Large intestine (tissue), 3 donors: Measurements from ENCODE around the gene LPP. TPM values are rescaled to one million over a fixed set of nuclear protein-coding genes. Genes with fewer than 3 reads are reported as not detected.

ENCODE experiments used
- DNase-seq, 2 donors: peaks; one replicate each; pipeline versions ENCODE4 v3.0.0 to v3.0.0-alpha.2; 2013
- H3K27ac ChIP-seq: one replicate; pipeline ENCODE4 v1.5.1; 2013; ENCODE audit warnings: low read length
- H3K27me3 ChIP-seq: 2 replicates; pipeline ENCODE4 v1.6.1; 2013; ENCODE audit warnings: low read length; ENCODE audit not compliant: control insufficient read depth, insufficient read depth
- H3K36me3 ChIP-seq: 2 replicates; pipeline ENCODE4 v1.6.1; 2013; ENCODE audit warnings: low read length; ENCODE audit not compliant: control insufficient read depth, insufficient read depth
- H3K4me1 ChIP-seq: one replicate; pipeline ENCODE4 v1.6.1; 2013; ENCODE audit warnings: low read length; ENCODE audit not compliant: control insufficient read depth, insufficient read depth
- H3K4me3 ChIP-seq: one replicate; pipeline ENCODE4 v1.5.1; 2013; ENCODE audit warnings: low read length
- H3K9me3 ChIP-seq: one replicate; pipeline ENCODE4 v1.6.1; 2013; ENCODE audit warnings: mild to moderate bottlenecking, low read depth, low read length, moderate library complexity; ENCODE audit not compliant: control insufficient read depth
- WGBS: methylation state at CpG from one replicate; pipeline ENCODE4 v1.1.5; 2013; ENCODE audit warnings: low lambda C conversion rate; ENCODE audit not compliant: insufficient coverage; 5-methylcytosine and 5-hydroxymethylcytosine counted together
- polyA plus RNA-seq: library from polyadenylated mRNA; unstranded; fragments of 120-200 nt; gene quantifications from one replicate; pipeline ENCODE4 v1.2.1, GENCODE V29; 2013

LPP gene
- polyA plus RNA-seq, 1 donor, result 41.2 TPM

DNA sequence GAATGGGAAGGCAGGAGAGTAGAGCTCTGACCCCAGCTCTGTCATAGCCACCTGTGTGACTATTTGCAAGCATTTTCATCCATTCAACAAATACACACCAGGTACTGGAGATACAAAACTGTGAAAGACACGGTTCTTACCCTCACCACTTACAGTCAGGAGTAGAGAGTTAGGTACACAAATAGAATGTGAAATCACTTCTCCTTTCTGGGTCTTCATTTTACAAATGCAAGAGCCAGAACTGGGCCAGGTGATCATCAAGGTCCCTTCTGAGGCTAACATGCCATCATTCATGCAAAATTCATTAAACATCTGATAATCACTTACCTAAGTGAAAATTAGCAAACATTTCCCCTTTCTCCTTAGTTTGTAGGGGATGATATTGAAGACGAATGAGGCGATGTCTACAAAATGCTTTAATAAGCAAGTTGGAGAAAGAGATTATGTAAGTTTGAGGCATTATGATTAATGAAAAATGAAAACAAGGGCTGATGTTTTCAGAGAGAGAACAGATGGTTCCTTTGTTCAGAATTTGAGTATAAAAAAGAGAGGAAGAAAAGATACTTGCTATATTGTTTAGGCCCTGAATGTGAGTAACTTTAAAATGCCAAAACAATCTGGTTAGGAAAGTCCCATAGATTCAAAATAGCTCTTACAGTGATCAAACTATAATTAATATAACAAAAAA, 88.6 kb downstream of the LPP start:
- Histone ChIP-seq H3K9me3 (no peaks in the 10 kb centered on the region), H3K27ac (no peak overlapping the region), H3K4me1 (no peaks in the 10 kb centered on the region), H3K36me3 (peaks cover 4% of the 10 kb centered on the region), H3K27me3 (no peaks in the 10 kb centered on the region), H3K4me3 (no peak overlapping the region)
- no peak for DNase-seq
- WGBS, result 100% methylated on average over 2 of the region's 3 CpGs

DNA sequence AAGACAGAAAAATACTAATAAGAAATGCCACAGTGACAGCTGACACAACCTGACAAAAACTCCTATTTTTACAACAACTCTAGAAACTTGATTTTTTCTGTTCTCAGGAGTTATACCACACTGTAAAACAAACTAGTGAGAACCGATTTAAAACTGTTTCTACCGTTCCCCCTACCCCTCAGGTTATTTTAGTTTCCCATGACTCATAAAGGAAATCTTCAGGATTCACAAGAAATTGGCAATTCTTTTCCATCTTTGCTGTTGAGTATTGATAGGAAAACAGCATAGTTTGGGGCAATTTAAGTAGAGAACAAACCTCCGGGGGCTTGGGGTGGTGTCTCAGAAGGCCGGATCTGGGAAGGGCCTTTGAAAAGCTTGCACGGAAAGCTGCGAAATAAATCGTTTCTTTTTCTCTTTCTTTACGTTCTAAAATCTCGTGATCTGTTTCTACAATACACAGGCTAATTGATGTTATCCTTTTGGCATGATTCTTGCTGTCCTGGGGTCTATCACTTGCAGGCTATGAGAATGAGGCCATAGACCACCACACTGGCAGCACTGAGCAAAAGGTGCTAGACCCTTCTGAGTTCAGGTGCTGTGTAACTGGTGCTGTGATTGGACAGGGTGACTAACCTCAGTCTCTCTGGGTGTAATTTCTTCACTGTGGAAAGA, 89.3 kb downstream of the LPP start:
- Histone ChIP-seq H3K4me3 (no peak overlapping the region), H3K9me3 (no peaks in the 10 kb centered on the region), H3K36me3 (peaks cover 4% of the 10 kb centered on the region), H3K4me1 (peaks cover 3% of the 10 kb centered on the region), H3K27ac (no peak overlapping the region), H3K27me3 (no peaks in the 10 kb centered on the region)
- no peak for DNase-seq
- 74% methylated on average over 5 of the region's 9 CpGs for WGBS

DNA sequence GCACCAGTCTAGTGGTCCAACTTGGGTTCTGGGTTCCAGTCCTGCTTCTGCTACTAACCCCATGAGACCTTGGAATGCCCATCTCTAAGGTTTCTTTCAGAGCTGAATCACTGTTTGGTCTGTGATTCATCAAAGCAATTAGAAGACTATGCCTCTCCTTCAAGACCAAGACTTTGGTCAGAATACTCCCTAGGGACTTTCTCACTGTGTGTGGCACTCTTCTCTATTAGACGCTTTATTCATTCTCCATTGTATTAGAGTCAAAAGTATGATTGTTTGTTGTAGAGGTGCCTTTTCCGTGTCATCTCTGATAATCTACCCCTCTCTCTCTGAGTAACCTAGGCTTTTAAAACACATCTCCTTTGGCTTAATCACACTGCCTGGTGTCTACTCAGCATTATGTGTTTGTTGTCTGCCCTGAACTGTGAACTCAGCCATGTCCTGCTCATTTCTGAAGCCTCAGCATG, 90.5 kb downstream of the LPP start:
- Histone ChIP-seq H3K36me3 (no peaks in the 10 kb centered on the region), H3K4me1 (peaks cover 3% of the 10 kb centered on the region), H3K9me3 (no peaks in the 10 kb centered on the region), H3K27me3 (no peaks in the 10 kb centered on the region), H3K4me3 (no peak overlapping the region), H3K27ac (peak overlapping the region; percentile 25)
- DNase-seq, result peak in 1 of 2 donors; percentile 50
- WGBS, result no CpG with 5 or more reads among the region's 2 CpGs

GRCh38 chr3:188246905-188247304, 92.9 kb downstream of the LPP start:
- H3K27me3 ChIP-seq, result no peaks in the 10 kb centered on the region
- no CpG with 5 or more reads among the region's 2 CpGs for WGBS
- H3K4me3 ChIP-seq, result no peak overlapping the region
- H3K27ac ChIP-seq, result no peak overlapping the region
- no peaks in the 10 kb centered on the region for H3K36me3 ChIP-seq
- DNase-seq, result no peak
- H3K9me3 ChIP-seq, result no peaks in the 10 kb centered on the region
- H3K4me1 ChIP-seq, result peaks cover 3% of the 10 kb centered on the region

DNA sequence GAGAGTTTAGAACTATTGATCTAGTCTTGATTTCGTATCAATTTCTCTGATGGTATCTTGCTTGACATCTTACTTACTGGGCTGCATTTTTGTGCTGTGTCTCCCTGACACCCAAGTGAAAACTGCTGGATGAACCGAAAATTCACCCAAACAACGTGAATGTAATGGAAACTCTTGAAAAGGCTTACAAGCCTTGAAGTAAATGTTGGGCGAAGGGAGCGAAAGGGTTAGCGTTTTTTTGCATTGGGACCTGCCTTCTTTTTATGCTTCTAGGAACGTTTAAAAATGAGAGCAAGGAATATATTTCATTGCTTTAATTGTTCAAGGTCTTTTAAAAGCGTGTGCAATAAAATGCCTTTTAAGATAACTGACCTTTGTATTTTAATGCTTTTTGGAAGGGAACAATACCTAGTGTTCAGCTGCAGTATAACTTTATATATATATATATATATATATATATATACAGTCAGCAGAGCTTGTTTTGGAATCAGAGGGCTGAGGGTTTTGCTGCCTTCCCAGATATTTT, 94.1 kb downstream of the LPP start:
- H3K36me3 ChIP-seq, result no peaks in the 10 kb centered on the region
- peaks cover 5% of the 10 kb centered on the region for H3K9me3 ChIP-seq
- 59% methylated on average over 8 of the region's 8 CpGs for WGBS
- no peak overlapping the region for H3K4me3 ChIP-seq
- no peak overlapping the region for H3K27ac ChIP-seq
- peaks cover 3% of the 10 kb centered on the region for H3K4me1 ChIP-seq
- no peak for DNase-seq
- no peaks in the 10 kb centered on the region for H3K27me3 ChIP-seq

- H3K4me1 ChIP-seq, result peaks cover 34% of the 10 kb centered on the region
- H3K4me3 ChIP-seq, result no peak overlapping the region
- H3K9me3 ChIP-seq, result peaks cover 5% of the 10 kb centered on the region
- H3K36me3 ChIP-seq, result peaks cover 8% of the 10 kb centered on the region
- H3K27ac ChIP-seq, result peak overlapping the region; percentile 42
- no peaks in the 10 kb centered on the region for H3K27me3 ChIP-seq
- DNase-seq, result peak in 1 of 2 donors; percentile 76
- 19% methylated on average over 4 of the region's 5 CpGs for WGBS
Observed at GRCh38 chr3:188253123-188253793, 99.3 kb downstream of the LPP start.

DNA sequence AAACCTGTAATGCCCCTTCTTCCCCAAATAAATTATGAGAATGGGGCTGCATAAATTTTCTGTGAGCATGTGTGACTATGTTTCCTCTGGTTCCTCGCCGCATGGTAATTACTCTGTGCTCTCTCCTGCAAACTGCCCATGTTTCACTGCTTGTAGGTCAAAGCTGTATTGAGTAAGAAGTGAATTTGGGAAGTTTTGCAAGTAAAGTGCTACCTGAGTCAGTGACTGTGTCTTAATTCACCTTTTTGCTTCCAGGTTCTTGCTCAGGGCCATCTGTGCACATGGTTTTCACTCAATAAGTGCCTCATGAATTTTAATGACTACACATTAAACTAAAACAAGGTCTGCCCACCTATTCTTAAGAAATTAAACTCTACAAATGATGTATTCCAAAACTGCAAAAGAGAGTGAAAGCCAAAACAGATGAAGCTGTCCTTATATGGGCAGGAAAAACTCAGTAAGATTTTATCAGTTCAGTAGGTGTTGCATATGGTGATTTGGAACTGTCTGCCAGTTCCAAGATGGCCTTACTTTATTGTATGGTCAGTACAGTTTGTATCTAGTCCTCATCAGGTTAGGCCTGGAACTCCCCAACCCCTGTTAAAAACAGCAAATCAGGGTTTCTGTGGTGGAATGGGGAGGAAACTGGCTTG, 100.0 kb downstream of the LPP start:
- peak overlapping the region; percentile 42 for H3K27ac ChIP-seq
- H3K4me3 ChIP-seq, result no peak overlapping the region
- peaks cover 8% of the 10 kb centered on the region for H3K36me3 ChIP-seq
- no peak for DNase-seq
- no peaks in the 10 kb centered on the region for H3K27me3 ChIP-seq
- WGBS, result no CpG with 5 or more reads among the region's 2 CpGs
- H3K9me3 ChIP-seq, result peaks cover 5% of the 10 kb centered on the region
- H3K4me1 ChIP-seq, result peaks cover 34% of the 10 kb centered on the region

GRCh38 chr3:188254520-188255070, 100.6 kb downstream of the LPP start:
- H3K4me3 ChIP-seq, result no peak overlapping the region
- peaks cover 5% of the 10 kb centered on the region for H3K9me3 ChIP-seq
- H3K27ac ChIP-seq, result peak overlapping the region; percentile 42
- peaks cover 39% of the 10 kb centered on the region for H3K4me1 ChIP-seq
- no peak for DNase-seq
- 100% methylated on average over 1 of the region's 5 CpGs for WGBS
- peaks cover 8% of the 10 kb centered on the region for H3K36me3 ChIP-seq
- no peaks in the 10 kb centered on the region for H3K27me3 ChIP-seq

- no peak for DNase-seq
- Histone ChIP-seq H3K27ac (no peak overlapping the region), H3K36me3 (peaks cover 8% of the 10 kb centered on the region), H3K9me3 (peaks cover 5% of the 10 kb centered on the region), H3K4me1 (peaks cover 40% of the 10 kb centered on the region), H3K4me3 (no peak overlapping the region), H3K27me3 (no peaks in the 10 kb centered on the region)
- WGBS, result no CpG with 5 or more reads among the region's 2 CpGs
Observed at GRCh38 chr3:188255190-188255589, 101.2 kb downstream of the LPP start.

DNA sequence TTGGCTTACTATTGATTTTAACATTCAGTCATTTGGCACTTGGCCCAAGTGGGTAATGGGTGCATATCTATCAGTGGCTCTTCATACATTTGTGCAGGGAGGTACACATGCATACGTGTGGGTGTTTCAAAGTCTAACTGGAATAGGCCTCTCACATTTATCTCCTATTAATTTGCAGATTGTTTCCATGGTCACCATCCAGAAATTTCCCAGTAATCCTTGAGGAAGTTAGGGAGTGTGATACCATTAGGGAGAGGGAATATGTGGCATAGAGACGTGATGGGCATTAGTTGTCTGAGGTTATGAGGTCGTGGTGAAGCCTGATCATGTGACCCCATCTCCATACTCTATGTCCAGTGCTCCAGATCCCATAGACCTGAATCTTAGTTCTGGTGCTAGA, 102.8 kb downstream of the LPP start:
- peak overlapping the region; percentile 50 for H3K27ac ChIP-seq

More for the DNA sequence above, 102.8 kb downstream of the LPP start:
- DNase-seq, result peak in 1 of 2 donors; percentile 64
- H3K36me3 ChIP-seq, result peaks cover 8% of the 10 kb centered on the region
- H3K27me3 ChIP-seq, result no peaks in the 10 kb centered on the region
- no CpG with 5 or more reads among the region's 3 CpGs for WGBS
- peaks cover 5% of the 10 kb centered on the region for H3K9me3 ChIP-seq
- H3K4me1 ChIP-seq, result peaks cover 40% of the 10 kb centered on the region
- H3K4me3 ChIP-seq, result no peak overlapping the region
